ENCODE data around the gene CATSPERD.
"Not testable (repeated sequence)": the region's sequence is repeated elsewhere in the genome, so short reads cannot be mapped to it uniquely, and the experiment has no call there.

The CATSPERD gene

GRCh38 chr19:5686647-5687359 lies 33.6 kb upstream of the CATSPERD start:
- peak; percentile 100 for DNase-seq (ENCODE audit: low spot score)

- DNase-seq (ENCODE audit: low spot score), result no peak
Observed at GRCh38 chr19:5687360-5688198, 32.9 kb upstream of the CATSPERD start.

- DNase-seq (ENCODE audit: low spot score), result not testable (repeated sequence)
Observed at GRCh38 chr19:5688262-5688881, 32.1 kb upstream of the CATSPERD start.

GRCh38 chr19:5690125-5690954 lies 30.1 kb upstream of the CATSPERD start, which contains the start of gene RPL36:
Gene RPL36 (plus strand): TSS chr19:5690295. CDS start chr19:5690508, 213 bp downstream.
- peak; percentile 99 for DNase-seq (ENCODE audit: low spot score)

- DNase-seq (ENCODE audit: low spot score), result peak; percentile 70
Observed at GRCh38 chr19:5690955-5691821, 29.2 kb upstream of the CATSPERD start.

- DNase-seq (ENCODE audit: low spot score), result no peak
Observed at GRCh38 chr19:5691822-5692722, 28.4 kb upstream of the CATSPERD start.

GRCh38 chr19:5692723-5693194 lies 27.7 kb upstream of the CATSPERD start:
- no peak for DNase-seq (ENCODE audit: low spot score)

GRCh38 chr19:5693195-5694166 lies 27.0 kb upstream of the CATSPERD start:
- no peak for DNase-seq (ENCODE audit: low spot score)

- no peak for DNase-seq (ENCODE audit: low spot score)
Observed at GRCh38 chr19:5694167-5694955, 26.1 kb upstream of the CATSPERD start.

- DNase-seq (ENCODE audit: low spot score), result no peak
Observed at GRCh38 chr19:5694956-5695648, 25.3 kb upstream of the CATSPERD start.

- no peak for DNase-seq (ENCODE audit: low spot score)
Observed at GRCh38 chr19:5695649-5696195, 24.7 kb upstream of the CATSPERD start.

- DNase-seq (ENCODE audit: low spot score), result no peak
Observed at GRCh38 chr19:5696196-5697021, 24.0 kb upstream of the CATSPERD start.

GRCh38 chr19:5697022-5697889 lies 23.2 kb upstream of the CATSPERD start:
- no peak for DNase-seq (ENCODE audit: low spot score)

GRCh38 chr19:5697890-5698634 lies 22.4 kb upstream of the CATSPERD start:
- DNase-seq (ENCODE audit: low spot score), result no peak

All from HuH-7.5 (cell line).